Fibroblast of pulmonary artery (primary cell): ENCODE data around the gene LIN9.
A peak's percentile ranks its signal among the peaks of the same experiment; 100 is the strongest.

ENCODE experiments used
- DNase-seq: peaks from one replicate; pipeline ENCODE4 v3.0.0-alpha.2; 2010; ENCODE audit warnings: low read depth
- H3K4me3 ChIP-seq: replicated peaks from 2 replicates; pipeline ENCODE4 v1.5.1; 2011; ENCODE audit warnings: low read depth, mild to moderate bottlenecking, control low read depth, low read length, moderate library complexity
- TF ChIP-seq, protein P1 (sequence below): IDR thresholded peaks from 2 replicates; pipeline ENCODE4 v1.5.1; 2011; ENCODE audit warnings: mild to moderate bottlenecking, control low read depth, low read length, inconsistent platforms; ENCODE audit errors: missing control alignments

Gene LIN9

DNA sequence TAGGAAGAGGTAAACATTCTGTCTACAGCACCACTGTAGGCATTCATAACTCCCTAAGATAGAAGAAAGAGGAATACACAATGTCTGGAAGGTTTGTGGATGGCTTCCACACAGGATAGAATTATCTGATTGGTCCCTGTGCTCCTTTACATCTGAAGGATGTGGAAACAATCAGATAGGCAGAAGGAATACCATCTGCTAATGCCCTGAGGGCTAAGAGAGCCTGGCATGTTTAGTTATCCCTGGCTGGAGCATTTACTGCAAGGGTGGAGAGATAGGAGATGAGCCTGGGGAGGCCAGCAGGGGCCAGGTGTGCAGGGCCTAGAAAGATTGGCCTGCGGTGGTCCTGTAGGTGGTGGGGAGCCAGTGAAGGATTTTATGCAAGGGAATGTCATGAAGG is 113.8 kb downstream of the LIN9 start:
- no peak overlapping the region for H3K4me3 ChIP-seq
- DNase-seq = no peak
- TF ChIP-seq, protein P1, sequence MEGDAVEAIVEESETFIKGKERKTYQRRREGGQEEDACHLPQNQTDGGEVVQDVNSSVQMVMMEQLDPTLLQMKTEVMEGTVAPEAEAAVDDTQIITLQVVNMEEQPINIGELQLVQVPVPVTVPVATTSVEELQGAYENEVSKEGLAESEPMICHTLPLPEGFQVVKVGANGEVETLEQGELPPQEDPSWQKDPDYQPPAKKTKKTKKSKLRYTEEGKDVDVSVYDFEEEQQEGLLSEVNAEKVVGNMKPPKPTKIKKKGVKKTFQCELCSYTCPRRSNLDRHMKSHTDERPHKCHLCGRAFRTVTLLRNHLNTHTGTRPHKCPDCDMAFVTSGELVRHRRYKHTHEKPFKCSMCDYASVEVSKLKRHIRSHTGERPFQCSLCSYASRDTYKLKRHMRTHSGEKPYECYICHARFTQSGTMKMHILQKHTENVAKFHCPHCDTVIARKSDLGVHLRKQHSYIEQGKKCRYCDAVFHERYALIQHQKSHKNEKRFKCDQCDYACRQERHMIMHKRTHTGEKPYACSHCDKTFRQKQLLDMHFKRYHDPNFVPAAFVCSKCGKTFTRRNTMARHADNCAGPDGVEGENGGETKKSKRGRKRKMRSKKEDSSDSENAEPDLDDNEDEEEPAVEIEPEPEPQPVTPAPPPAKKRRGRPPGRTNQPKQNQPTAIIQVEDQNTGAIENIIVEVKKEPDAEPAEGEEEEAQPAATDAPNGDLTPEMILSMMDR = no peak

DNA sequence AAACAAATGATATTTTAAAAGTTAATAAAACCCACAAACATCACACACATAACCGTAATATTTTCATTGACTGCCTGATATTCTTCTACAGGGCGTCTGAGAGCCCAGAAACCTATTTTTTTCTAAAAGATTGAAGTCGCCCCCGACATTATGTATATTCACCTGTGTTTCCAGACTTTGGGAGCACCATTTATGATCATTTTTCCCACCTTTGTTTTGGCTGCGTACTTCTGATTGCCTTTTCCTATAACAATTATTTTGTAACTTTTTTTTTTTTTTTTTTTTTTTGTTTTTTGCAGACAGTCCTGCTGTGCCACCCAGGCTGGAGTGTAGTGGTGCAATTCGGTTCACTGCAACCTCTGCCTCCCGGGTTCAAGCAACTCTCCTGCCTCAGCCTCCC is 121.6 kb downstream of the LIN9 start:
- peak overlapping the region; percentile 96 for H3K4me3 ChIP-seq
- DNase-seq = no peak
- TF ChIP-seq, protein P1 = no peak

DNA sequence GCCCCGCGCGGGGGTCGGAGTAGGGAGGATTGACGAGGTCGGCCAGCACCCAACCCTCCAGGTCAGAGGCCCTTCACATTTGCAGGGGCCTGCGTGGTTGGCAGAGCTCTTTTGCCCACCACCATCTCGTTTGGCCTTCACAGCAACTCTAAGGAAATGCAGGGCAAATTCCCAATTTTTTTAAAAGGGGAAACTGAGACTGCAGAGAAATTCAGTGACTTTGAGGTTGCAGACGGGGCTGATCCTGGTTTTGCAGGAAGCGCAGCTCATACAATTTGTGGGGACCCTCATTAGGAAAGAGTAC is 122.0 kb downstream of the LIN9 start:
- peak overlapping the region; percentile 96 for H3K4me3 ChIP-seq
- DNase-seq = no peak
- TF ChIP-seq, protein P1 = no peak

DNA sequence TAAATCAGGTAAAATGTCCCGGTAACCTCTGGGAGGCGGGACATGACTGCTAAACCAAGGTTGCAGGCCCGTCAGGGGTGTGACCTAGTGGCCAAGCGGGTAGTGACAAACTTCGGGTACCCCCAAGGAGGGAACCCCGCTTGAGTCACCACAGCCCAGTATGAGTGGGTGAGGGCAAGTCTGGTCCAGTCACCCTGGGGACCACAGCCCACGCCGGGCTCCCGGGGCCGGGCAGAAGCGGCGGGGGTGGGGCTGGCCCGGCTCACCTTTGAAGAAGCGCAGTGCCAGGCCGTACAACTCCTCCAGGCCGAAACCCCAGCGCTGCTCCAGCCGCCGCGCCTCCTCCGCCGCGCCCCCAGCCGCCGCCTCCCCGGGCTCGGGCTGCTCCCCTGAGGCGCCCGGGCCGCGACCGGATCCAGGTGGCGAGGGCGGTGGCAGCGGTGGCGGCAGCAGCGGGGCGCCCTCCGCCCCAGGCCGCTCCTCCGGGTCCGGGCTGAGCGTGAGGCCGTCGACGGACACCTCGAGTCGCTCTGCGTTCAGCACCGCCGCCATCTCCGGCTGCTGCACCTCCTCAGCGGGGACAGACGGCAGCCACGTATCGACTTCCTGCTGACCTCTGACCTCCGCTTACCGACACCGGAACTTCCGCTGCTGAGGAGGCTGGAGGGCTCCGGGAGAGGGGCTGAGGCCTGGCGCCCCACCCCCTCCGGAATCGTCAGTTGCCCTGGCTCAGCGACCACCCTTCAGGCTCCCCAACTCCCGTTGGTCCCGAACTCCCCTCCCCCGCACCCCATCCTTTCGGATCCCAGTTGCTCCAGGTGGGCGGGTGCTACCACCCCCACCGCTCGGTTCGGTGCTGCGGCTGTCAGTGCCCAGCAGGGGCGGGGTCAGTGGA is 122.6 kb downstream of the LIN9 start, which contains the start of gene ACBD3:
ACBD3 (minus strand) TSS at position 618 of the 895 bp plus-strand sequence; CDS start at position 552, 66 bp downstream.
- TF ChIP-seq, protein P1 = no peak
- peak; percentile 83 for DNase-seq
- peak within 1 kb of the TSS; percentile 96 for H3K4me3 ChIP-seq

DNA sequence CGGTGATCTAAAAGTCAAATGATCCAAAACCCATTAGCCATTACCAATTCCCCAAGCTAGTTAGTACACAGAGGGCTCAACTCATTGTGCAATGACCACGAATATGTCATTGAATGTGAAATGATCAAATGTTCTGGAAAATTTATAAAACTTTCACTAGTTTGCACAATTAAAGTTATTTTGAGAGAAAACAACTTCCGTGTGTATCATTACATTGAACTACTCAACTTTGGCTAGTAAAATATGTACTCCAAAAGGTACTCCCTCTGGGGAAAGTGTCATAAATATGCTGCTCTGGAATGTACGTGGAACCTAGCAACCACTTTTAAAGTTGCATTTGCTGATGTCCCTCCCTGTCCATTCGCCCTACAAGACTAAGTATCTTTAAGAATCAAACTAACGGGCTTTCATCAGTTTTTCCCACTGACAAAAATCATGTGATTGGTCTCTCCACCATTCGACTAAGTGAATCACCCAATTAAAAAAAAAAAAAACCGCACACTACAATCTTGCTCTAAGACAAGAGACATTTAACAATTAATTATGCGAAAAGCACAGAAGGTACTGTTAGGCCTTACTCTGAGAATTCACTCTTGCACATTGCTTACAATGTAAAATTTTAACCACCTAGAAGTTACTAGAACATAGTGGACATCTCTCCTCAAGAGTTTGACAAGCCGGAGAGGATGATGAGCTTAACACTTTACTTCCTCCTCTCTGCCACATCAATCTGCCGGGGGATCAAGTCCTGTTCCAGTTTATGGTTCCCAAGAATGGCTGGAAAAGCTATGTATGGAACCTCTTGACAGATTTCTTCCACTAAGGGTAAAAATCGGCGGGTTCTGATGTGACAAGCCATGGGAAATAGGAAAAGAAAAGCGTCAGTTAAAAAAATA is 123.6 kb downstream of the LIN9 start:
- peak overlapping the region; percentile 96 for H3K4me3 ChIP-seq
- peak; percentile 35 for DNase-seq
- TF ChIP-seq, protein P1 = no peak

DNA sequence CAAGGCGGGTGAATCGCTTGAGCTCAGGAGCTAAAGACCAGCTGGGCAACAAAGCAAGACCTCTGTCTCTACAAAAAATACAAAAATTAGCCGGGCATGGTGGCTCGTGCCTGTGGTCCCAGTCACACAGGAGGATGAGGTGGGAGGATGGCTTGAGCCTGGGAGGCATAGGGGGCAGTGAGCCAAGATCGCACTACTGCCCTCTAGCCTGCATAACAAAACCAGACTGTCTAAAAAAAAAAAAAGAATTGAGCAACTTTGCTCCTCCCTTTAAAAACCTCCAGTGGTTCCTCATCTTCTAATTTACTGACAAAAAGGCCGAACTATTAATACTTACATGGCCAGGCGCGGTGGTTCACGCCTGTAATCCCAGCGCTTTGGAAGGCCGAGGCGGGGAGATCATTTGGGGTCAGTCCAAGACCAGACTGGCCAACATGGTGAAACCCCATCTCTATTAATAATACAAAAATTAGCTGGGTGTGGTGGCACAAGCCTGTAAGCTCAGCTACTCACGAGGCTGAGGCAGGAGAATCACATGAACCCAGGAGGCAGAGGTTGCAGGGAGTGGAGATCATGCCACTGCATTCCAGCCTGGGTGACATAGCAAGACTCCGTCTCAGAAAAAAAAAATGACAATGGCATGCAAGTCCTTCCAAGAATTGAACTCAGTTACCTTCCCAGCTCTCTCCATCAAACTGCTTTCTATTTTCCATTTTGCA is 126.8 kb downstream of the LIN9 start:
- TF ChIP-seq, protein P1 = peak; percentile 46
- DNase-seq = peak; percentile 82
- H3K4me3 ChIP-seq = no peak overlapping the region
